ENCODE data around the gene IGFN1. TPM values are rescaled to one million over a fixed set of nuclear protein-coding genes. Genes with fewer than 3 reads are reported as not detected.

The IGFN1 gene
- total RNA-seq, 4 donors from 2014 or later: 0.14 TPM; not detected in 3

GRCh38 chr1:201215531-201216357 lies 25.1 kb downstream of the IGFN1 start:
- in situ Hi-C loops (cut with MboI; ENCODE audit: low pct_ligation_motif_present in 1 of 4, low pct_unique_long_range_greater_than_20kb in 1 of 4, low sequenced_read_pairs in 3 of 4) (no loop called here), intact Hi-C loops (cut with DNase I; ENCODE audit: low total_unique reads) (no loop called here)
- WGBS, 2 donors (ENCODE audit: low coverage in 1 of 2): 80% methylated on average over 12 of the region's 12 CpGs; no CpG with 5 or more reads in 1 of the 2 donors
- DNase-seq: no peak
- no peaks in the 10 kb centered on the region for H3K36me3 ChIP-seq
- no peaks in the 10 kb centered on the region for H3K9me3 ChIP-seq
- no peak overlapping the region for H3K4me3 ChIP-seq
- TF ChIP-seq EP300 (IDR thresholded peaks at IDR 0.05; ENCODE audit: low read depth) (no peak), POLR2A (IDR thresholded peaks at IDR 0.05) (no peak), CTCF (IDR thresholded peaks at IDR 0.05) (no peak), POLR2AphosphoS5 (IDR thresholded peaks at IDR 0.05) (no peak)
- no peak overlapping the region for H3K27ac ChIP-seq
- no peaks in the 10 kb centered on the region for H3K4me1 ChIP-seq
- H3K27me3 ChIP-seq: peaks cover 11% of the 10 kb centered on the region

- Histone ChIP-seq H3K27me3 (peaks cover 6% of the 10 kb centered on the region), H3K36me3 (no peaks in the 10 kb centered on the region), H3K9me3 (no peaks in the 10 kb centered on the region), H3K4me1 (no peaks in the 10 kb centered on the region), H3K4me3 (no peak overlapping the region), H3K27ac (no peak overlapping the region)
- intact Hi-C loops (cut with DNase I; ENCODE audit: low total_unique reads): no loop called here
- WGBS, 2 donors (ENCODE audit: low coverage in 1 of 2): 81% methylated on average over 20 of the region's 20 CpGs; no CpG with 5 or more reads in 1 of the 2 donors
- in situ Hi-C loops (cut with MboI; ENCODE audit: low pct_ligation_motif_present in 1 of 4, low pct_unique_long_range_greater_than_20kb in 1 of 4, low sequenced_read_pairs in 3 of 4): no loop called here
- DNase-seq: no peak
- TF ChIP-seq POLR2A (IDR thresholded peaks at IDR 0.05) (no peak), EP300 (IDR thresholded peaks at IDR 0.05; ENCODE audit: low read depth) (no peak), POLR2AphosphoS5 (IDR thresholded peaks at IDR 0.05) (no peak), CTCF (IDR thresholded peaks at IDR 0.05) (no peak)
Observed at GRCh38 chr1:201216395-201217085, 25.9 kb downstream of the IGFN1 start.

GRCh38 chr1:201217146-201217545 lies 26.5 kb downstream of the IGFN1 start:
- no peak overlapping the region for H3K27ac ChIP-seq
- H3K27me3 ChIP-seq: no peaks in the 10 kb centered on the region
- peaks cover 0 to 1% (median 0%) of the 10 kb centered on the region in 4 donors for H3K4me1 ChIP-seq
- no peak overlapping the region for H3K4me3 ChIP-seq
- H3K36me3 ChIP-seq: no peaks in the 10 kb centered on the region
- intact Hi-C loops (cut with DNase I; ENCODE audit: low total_unique reads): no loop called here
- 88 to 95% methylated on average over 8 to 14 of the region's 14 CpGs for WGBS, 2 donors (ENCODE audit: low coverage in 1 of 2)
- in situ Hi-C loops (cut with MboI; ENCODE audit: low pct_ligation_motif_present in 1 of 4, low pct_unique_long_range_greater_than_20kb in 1 of 4, low sequenced_read_pairs in 3 of 4): no loop called here
- H3K9me3 ChIP-seq: no peaks in the 10 kb centered on the region
- DNase-seq: no peak
- TF ChIP-seq CTCF (IDR thresholded peaks at IDR 0.05) (no peak), POLR2AphosphoS5 (IDR thresholded peaks at IDR 0.05) (no peak), EP300 (IDR thresholded peaks at IDR 0.05; ENCODE audit: low read depth) (no peak), POLR2A (IDR thresholded peaks at IDR 0.05) (no peak)

- Histone ChIP-seq H3K27ac (no peak overlapping the region), H3K36me3 (no peaks in the 10 kb centered on the region), H3K4me1 (peaks cover 0 to 7% (median 0%) of the 10 kb centered on the region in 4 donors), H3K4me3 (no peak overlapping the region), H3K9me3 (no peaks in the 10 kb centered on the region), H3K27me3 (no peaks in the 10 kb centered on the region)
- no peak for TF ChIP-seq EP300 (IDR thresholded peaks at IDR 0.05; ENCODE audit: low read depth)
- no peak for TF ChIP-seq POLR2A (IDR thresholded peaks at IDR 0.05)
- in situ Hi-C loops (cut with MboI; ENCODE audit: low pct_ligation_motif_present in 1 of 4, low pct_unique_long_range_greater_than_20kb in 1 of 4, low sequenced_read_pairs in 3 of 4): no loop called here
- DNase-seq: no peak
- WGBS, 2 donors (ENCODE audit: low coverage in 1 of 2): 86% methylated on average over 3 of the region's 3 CpGs; no CpG with 5 or more reads in 1 of the 2 donors
- intact Hi-C loops (cut with DNase I; ENCODE audit: low total_unique reads): no loop called here
Observed at GRCh38 chr1:201217851-201218250, 27.2 kb downstream of the IGFN1 start.

Data from transverse colon (tissue), 4 donors.